NB4 (cell line): ENCODE results near the gene CDH4.

Source experiments
- DNase-seq: peaks from one replicate; pipeline ENCODE4 v3.0.0; 2010; ENCODE audit warnings: low read depth
- H3K4me3 ChIP-seq: one replicate; pipeline ENCODE4 v1.5.1; 2011; ENCODE audit warnings: mild to moderate bottlenecking, low read depth, low read length, moderate library complexity
- MYC ChIP-seq: IDR thresholded peaks from 2 replicates; pipeline ENCODE4 v1.6.1; 2011; ENCODE audit warnings: low read depth, low read length
- POLR2A ChIP-seq: IDR thresholded peaks from 2 replicates; pipeline ENCODE4 v1.6.1; 2011; ENCODE audit warnings: mild to moderate bottlenecking; ENCODE audit not compliant: insufficient read length; ENCODE audit errors: extremely low read depth
- TF ChIP-seq, protein P1 (sequence below): IDR thresholded peaks from one replicate; pipeline ENCODE4 v1.5.1; 2012; ENCODE audit warnings: low read depth, low read length
- TF ChIP-seq, protein P2 (sequence below): IDR thresholded peaks from 2 replicates; pipeline ENCODE4 v1.6.1; 2011; ENCODE audit warnings: low read depth, low read length

The CDH4 gene

DNA sequence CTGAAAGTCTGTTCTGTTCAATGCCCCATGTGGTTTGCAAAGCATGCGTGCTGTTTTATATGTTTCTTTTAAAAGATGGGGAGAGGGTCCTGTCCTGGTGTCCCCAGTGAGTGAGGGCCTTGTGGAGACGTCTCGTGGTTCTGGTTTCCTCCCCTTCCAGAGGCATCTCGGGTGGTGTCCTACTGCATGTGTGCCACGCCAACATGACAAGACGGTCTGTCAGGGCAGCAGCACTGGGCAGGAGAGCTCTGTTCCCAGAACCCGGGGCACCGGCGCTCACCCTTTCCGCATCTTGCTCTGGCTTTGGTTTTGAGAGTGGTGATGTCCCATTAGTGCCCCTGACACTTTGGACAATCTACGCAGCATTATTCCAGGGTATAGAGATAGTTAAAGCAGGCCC, 275.6 kb downstream of the CDH4 start:
- TF ChIP-seq, protein P1, sequence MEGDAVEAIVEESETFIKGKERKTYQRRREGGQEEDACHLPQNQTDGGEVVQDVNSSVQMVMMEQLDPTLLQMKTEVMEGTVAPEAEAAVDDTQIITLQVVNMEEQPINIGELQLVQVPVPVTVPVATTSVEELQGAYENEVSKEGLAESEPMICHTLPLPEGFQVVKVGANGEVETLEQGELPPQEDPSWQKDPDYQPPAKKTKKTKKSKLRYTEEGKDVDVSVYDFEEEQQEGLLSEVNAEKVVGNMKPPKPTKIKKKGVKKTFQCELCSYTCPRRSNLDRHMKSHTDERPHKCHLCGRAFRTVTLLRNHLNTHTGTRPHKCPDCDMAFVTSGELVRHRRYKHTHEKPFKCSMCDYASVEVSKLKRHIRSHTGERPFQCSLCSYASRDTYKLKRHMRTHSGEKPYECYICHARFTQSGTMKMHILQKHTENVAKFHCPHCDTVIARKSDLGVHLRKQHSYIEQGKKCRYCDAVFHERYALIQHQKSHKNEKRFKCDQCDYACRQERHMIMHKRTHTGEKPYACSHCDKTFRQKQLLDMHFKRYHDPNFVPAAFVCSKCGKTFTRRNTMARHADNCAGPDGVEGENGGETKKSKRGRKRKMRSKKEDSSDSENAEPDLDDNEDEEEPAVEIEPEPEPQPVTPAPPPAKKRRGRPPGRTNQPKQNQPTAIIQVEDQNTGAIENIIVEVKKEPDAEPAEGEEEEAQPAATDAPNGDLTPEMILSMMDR = no peak
- TF ChIP-seq MYC (no peak), POLR2A (no peak)
- TF ChIP-seq, protein P2, sequence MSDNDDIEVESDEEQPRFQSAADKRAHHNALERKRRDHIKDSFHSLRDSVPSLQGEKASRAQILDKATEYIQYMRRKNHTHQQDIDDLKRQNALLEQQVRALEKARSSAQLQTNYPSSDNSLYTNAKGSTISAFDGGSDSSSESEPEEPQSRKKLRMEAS = no peak
- no peak overlapping the region for H3K4me3 ChIP-seq
- no peak for DNase-seq

DNA sequence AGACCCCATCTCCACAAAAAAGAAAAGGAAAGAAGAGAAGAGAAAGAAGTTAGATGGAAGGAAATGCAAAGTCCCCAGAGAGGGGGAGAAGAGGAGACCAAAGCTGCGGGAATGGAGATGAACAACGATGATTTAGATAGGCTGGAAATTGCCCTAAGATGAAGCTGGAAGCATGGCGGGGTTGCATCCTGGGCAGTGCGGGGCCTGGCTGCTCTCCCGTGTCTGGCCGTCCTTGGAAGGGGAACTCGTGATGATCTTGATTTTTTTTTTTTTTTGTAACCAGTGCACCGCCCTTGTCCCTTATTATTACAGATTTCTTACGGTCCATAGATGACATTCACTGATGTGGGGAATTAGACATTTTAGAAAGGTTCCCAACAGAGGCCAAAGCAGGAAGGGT, 276.5 kb downstream of the CDH4 start:
- TF ChIP-seq MYC (no peak), POLR2A (no peak)
- TF ChIP-seq, protein P1 = no peak
- TF ChIP-seq, protein P2 = no peak
- no peak overlapping the region for H3K4me3 ChIP-seq
- DNase-seq = no peak

DNA sequence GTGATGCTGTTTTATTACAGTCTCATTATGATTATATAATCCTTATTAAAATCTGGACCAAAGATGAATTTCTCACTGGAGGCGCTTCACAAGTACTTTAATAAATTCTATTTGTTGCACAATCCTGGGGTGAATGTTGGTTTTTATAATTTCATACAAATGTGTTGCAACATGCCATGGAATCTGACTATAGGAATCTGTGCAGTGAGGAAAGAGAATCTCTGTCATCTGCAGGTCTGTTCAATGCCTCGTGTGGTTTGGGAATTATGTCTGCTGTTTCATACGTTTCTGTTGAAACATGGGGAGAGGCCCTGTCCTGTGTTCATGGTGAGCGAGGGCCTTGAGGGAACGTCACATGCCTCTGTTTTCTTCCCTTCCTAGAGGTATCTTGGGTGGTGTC, 277.3 kb downstream of the CDH4 start:
- TF ChIP-seq, protein P2 = no peak
- TF ChIP-seq, protein P1 = no peak
- no peak for TF ChIP-seq POLR2A
- no peak for DNase-seq

DNA sequence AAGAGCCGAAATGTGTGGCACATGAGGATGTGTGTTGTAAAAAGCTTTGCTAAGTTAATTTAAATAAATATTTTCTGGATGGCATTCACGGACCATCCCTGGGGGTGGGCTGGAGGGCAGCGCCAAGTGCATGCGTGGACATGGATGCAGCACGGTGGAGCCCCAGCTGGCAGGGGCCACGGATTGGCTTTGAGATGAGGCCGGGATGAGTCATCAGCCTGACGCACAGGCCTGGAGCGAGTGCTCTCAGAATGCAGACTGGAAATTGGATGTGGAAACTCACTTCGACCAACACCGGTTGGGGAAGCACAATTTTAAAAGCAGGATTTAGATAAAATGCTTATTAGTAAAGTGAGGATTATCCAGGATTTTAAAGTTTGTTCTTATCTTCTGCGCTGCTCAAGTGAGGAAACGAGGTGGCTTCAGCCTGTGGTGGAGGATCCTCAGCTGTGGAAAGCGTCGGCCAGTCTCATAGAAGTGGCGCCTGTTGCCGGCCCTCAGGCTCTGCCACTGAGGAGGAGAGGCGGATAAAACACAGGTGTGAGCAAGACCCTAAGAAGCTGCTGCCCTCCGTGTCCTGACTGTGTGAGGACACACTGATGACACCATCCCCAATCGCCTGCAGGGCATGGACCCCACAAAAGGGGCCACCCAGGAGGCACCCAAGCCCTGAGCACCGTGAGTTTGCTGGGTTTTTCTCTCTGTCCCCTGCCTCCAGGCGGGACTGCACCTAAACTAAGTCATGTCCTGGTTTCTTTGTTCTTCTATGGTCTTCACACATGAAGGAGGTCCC, 279.7 kb downstream of the CDH4 start:
- no peak for DNase-seq
- H3K4me3 ChIP-seq = no peak overlapping the region
- TF ChIP-seq, protein P2 = no peak
- TF ChIP-seq, protein P1 = no peak
- TF ChIP-seq MYC = no peak
- TF ChIP-seq POLR2A = no peak

More for the DNA sequence above, 277.3 kb downstream of the CDH4 start:
- no peak overlapping the region for H3K4me3 ChIP-seq

DNA sequence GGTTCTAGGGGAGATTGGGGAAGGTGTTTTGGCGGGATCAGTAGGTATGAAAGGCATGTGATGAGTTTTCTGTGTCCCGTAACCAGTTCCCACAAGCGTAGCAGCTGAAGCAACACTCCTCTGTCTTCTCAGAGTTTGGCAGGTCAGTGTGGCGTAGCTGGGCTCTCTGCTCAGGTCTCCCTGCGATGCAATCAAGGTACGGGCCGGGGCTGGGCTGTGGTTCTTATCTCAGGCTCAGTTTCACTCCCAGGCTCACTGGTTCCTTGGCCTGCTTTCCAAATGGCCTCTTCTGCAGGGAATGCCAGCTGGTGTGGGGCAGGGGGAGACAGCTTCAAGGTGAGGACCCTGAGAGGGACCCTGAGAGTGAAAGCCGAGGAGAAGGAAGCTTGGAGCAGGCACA, 280.7 kb downstream of the CDH4 start:
- TF ChIP-seq, protein P1 = no peak
- DNase-seq = no peak
- no peak overlapping the region for H3K4me3 ChIP-seq

DNA sequence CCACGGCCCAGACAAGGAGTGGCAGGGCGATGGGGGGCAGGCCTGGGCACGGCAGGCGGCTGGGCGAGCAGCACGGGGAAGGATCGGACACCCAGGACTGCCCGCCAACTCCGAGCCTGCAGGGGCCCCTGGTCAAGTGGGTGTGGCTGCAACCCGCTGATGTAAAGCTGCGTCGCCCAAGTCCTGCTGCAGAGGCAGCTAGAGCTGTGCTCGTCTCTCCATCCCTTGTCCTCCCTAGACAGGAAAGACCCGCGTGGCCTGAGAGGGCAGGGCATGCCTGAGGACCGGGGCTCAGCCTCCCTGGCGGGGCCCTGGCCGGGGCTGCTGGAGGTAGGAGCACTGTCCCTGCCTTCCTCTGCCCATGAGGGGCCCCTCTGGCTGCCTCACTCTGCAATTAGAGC, 281.2 kb downstream of the CDH4 start:
- H3K4me3 ChIP-seq = no peak overlapping the region
- DNase-seq = no peak
- TF ChIP-seq, protein P2 = no peak
- TF ChIP-seq POLR2A (no peak), MYC (no peak)
- TF ChIP-seq, protein P1 = no peak
